ENCODE results near the gene APPL2.

DNA sequence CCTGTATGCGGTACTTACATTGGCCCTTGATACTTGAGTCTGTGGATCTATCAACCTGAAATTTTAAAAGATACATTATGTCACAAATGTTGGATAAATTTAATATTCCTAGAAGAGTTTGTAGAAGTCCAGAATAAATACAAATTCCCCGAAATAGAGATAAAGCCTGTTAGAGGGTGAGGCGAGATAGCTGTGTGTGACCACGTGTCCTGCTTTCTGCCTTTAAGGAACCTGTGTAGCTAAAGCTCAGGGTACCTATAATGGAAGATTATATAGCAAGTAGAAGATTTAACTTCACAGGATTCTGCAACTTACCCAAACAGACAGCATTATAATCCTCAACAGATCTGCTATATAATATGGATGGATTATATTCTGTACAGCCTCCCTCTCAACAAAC is 58.8 kb downstream of the APPL2 start:
- TF ChIP-seq EZH2 (IDR thresholded peaks at IDR 0.05; ENCODE audit: insufficient read depth, poor library complexity, severe bottlenecking) (no peak), EZH2phosphoT487 (IDR thresholded peaks at IDR 0.05; ENCODE audit: insufficient read depth, low read depth) (no peak)
